T-helper 1 cell treated with Interleukin-12 subunit alpha and Interleukin-12 subunit beta and Interleukin-4 antibody, amounts not matched to agents 30 μg/mL and 1 μg/mL, for 36 hours (primary cell): Measurements from ENCODE around the gene NRM.

Source experiments
- H3K27ac Mint-ChIP-seq: one replicate; pipeline ENCODE4 v1.8.0; 2021; ENCODE audit warnings: mild to moderate bottlenecking, mixed read lengths
- H3K27me3 Mint-ChIP-seq: one replicate; pipeline ENCODE4 v1.8.0; 2021; ENCODE audit warnings: low read depth, mixed read lengths
- H3K36me3 Mint-ChIP-seq: one replicate; pipeline ENCODE4 v1.8.0; 2021; ENCODE audit warnings: low read depth, mixed read lengths
- H3K4me1 Mint-ChIP-seq: one replicate; pipeline ENCODE4 v1.8.0; 2021; ENCODE audit warnings: low read depth, mixed read lengths
- H3K4me3 Mint-ChIP-seq: one replicate; pipeline ENCODE4 v1.8.0; 2021; ENCODE audit warnings: mild to moderate bottlenecking, moderate library complexity, mixed read lengths
- H3K9me3 Mint-ChIP-seq: one replicate; pipeline ENCODE4 v1.8.0; 2021; ENCODE audit warnings: mixed read lengths

The NRM gene

DNA sequence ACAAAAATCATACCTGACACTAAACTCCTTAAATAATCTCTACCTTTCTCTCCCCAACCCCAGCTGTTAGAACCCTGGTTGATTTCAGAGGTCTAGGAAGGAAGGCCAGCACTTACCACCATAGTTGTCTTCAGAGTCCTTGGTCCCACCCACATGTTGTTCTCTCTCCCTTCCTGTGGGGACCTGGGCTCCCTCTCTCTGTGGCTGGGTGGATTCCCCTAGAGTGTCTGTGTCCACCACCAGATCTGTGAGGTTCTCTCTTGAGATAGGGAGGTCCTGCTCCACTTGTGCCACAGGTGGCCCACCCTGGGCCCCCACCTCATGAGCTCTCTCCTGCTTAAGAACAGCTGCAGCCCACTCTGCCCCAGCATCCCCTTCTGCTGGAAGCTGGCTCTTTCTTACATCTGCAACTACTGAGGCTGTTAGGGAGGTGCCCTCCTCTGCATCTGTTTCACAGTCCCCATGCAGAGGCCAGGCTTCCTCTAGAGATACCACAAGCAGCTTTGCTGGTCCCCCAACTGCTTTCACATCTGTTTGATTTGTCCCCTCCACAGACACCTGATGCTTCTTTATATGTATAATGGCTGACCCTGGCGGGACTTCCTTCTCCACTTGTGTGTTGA is 21.1 kb upstream of the NRM start:
- Mint-ChIP-seq H3K27me3 (no peaks in the 10 kb centered on the region), H3K9me3 (peaks cover 3% of the 10 kb centered on the region), H3K27ac (peak overlapping the region; percentile 84), H3K36me3 (peaks cover 66% of the 10 kb centered on the region), H3K4me3 (peak overlapping the region; percentile 71), H3K4me1 (peaks cover 60% of the 10 kb centered on the region)

DNA sequence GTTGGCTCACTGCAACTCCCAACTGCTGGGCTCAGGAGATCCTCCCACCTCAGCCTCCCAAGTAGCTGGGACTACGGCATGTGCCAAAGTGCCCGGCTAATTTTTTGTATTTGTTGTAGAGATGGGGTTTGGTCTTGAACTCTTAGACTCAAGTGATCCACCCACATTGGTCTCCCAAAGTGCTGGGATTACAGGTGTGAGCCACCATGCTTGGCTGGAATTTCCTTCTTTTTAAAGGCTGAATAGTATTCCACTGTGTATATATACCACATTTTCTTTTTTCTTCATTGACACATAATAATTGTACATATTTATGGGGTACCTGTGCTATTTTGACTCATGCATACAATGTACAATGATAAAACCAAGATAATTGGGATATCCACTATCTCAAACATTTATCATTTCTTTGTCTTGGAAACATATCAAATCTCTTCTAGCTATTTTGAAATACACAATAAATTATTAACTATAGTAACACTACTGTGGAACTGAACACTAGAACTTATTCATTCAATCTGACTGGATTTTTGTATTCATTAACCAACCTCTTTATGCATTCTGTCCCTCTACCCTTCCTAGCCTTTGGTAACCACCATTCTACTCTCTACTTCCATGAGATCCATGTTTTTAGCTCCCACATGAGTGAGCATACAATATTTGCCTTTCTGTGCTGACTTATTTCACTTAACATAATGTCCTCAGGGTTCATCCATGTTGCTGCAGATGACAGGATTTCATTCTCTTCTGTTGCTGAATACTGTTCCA is 18.5 kb upstream of the NRM start:
- Mint-ChIP-seq H3K36me3 (peaks cover 65% of the 10 kb centered on the region), H3K4me3 (no peak overlapping the region), H3K4me1 (peaks cover 39% of the 10 kb centered on the region), H3K27ac (no peak overlapping the region), H3K27me3 (no peaks in the 10 kb centered on the region), H3K9me3 (no peaks in the 10 kb centered on the region)

DNA sequence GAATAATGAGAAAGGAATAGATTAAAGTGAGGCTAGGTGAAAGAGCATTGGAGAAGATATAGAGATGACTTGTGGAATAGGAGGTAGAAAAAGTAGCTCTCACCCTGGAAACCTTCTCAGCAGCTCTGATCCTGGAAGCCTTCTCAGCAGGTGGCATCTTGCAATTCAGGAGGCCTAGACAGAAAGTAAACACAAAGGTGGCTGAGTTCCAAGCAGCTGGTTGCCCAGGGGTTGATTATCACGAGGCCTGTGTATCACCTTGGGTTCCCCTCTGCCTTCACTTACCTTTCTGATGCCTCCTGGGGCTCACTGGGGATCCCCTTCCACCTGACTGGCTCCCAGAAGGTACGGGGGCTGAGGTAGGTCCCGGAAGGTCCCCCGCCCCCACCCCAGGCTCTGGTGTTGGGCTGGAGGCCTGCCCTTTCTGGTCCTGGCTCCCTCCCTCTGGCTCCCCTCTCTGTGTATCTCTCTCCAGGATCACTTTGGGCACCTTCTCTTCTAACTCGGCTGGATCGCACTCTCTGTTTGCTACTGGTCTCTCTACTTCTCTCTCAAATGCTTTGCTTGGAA is 16.6 kb upstream of the NRM start:
- Mint-ChIP-seq H3K4me3 (no peak overlapping the region), H3K36me3 (peaks cover 64% of the 10 kb centered on the region), H3K27ac (peak overlapping the region; percentile 56), H3K9me3 (no peaks in the 10 kb centered on the region), H3K4me1 (peaks cover 29% of the 10 kb centered on the region), H3K27me3 (no peaks in the 10 kb centered on the region)

DNA sequence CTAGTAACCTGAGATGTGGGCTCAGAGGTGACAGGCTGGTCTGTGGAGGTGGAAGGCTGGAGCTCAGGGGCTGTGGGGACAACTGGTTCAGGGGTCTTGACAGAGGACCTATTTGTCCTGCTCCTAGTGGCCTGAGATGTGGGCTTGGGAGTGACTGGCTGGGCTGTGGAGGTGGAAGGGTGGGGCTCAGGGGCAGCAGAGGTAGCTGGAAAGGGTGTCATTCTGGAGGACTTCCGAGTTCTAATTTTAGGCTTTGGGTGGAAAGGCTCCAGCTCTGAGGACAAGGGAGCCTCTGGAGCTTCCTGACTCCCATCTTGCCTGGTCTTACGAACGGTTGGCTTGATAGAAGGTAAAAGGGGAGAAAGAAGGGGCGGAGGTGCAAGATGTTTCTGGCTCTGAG is 14.8 kb upstream of the NRM start:
- Mint-ChIP-seq H3K36me3 (peaks cover 51% of the 10 kb centered on the region), H3K27me3 (no peaks in the 10 kb centered on the region), H3K4me3 (no peak overlapping the region), H3K4me1 (peaks cover 11% of the 10 kb centered on the region), H3K9me3 (no peaks in the 10 kb centered on the region), H3K27ac (no peak overlapping the region)

DNA sequence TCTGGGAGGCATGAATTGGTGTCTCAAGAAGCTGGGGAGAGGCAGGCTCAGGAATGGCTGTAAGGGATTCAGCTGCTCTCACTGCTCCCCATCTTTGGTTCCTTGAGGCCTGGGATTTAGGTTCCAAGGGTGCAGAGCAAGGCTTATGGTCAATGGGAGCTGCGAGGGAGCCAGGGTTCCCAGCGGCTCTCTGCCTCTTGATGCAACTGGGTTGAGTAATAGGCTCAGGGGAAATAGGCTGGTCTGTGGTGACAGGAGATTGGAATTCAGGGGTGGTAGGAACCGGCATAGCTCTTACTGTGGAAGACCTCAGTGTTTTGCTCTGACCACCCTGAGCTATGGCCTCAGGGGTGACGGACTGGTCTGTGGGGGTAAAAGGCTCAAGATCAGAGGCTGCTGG is 13.0 kb upstream of the NRM start:
- peaks cover 52% of the 10 kb centered on the region for H3K36me3 Mint-ChIP-seq
- H3K9me3 Mint-ChIP-seq, result no peaks in the 10 kb centered on the region
- peaks cover 7% of the 10 kb centered on the region for H3K4me1 Mint-ChIP-seq
- H3K27me3 Mint-ChIP-seq, result no peaks in the 10 kb centered on the region
- H3K27ac Mint-ChIP-seq, result no peak overlapping the region
- H3K4me3 Mint-ChIP-seq, result no peak overlapping the region

DNA sequence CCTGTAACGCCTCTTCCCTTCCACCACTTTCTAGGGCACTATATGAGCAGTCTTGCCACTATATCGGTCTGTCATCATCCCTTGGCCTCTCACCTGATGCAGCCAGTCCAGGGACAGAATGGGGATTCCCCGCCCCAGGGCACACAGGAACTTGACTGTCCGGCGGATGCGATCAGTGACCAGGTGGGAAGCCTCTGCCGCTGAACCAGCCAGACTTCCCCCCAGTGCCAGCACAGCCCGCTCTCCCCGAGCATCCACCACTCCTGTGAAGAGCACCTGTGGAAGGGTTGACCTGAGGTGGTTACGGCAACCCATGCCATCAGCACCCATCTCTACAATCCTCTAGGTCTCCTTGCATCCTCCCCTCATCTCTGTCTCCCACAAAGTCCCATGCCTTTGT is 12.2 kb upstream of the NRM start:
- Mint-ChIP-seq H3K36me3 (peaks cover 50% of the 10 kb centered on the region), H3K4me1 (peaks cover 5% of the 10 kb centered on the region), H3K27me3 (no peaks in the 10 kb centered on the region), H3K9me3 (no peaks in the 10 kb centered on the region), H3K27ac (no peak overlapping the region), H3K4me3 (no peak overlapping the region)

DNA sequence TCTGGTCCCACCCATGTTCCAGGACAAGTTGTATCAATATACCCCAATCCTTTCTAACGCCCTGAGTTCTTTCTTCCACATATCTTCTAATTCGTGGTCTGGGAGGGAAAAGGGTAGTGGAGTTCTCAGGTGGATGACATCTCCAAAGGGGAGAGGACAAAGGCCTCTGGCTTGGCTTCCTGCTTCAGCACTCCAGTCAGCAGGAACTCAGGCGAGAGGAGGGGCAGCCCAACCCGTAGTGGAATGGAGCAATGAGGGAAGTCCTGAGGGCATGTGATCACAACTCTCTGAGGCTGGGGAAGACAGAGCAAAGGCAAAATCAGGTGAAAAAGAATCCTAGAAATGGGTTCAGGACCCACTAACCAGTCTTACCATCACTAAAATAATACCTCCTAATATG is 9.6 kb upstream of the NRM start:
- no peak overlapping the region for H3K4me3 Mint-ChIP-seq
- H3K36me3 Mint-ChIP-seq, result peaks cover 35% of the 10 kb centered on the region
- H3K4me1 Mint-ChIP-seq, result no peaks in the 10 kb centered on the region
- H3K27ac Mint-ChIP-seq, result no peak overlapping the region
- H3K9me3 Mint-ChIP-seq, result no peaks in the 10 kb centered on the region
- no peaks in the 10 kb centered on the region for H3K27me3 Mint-ChIP-seq

DNA sequence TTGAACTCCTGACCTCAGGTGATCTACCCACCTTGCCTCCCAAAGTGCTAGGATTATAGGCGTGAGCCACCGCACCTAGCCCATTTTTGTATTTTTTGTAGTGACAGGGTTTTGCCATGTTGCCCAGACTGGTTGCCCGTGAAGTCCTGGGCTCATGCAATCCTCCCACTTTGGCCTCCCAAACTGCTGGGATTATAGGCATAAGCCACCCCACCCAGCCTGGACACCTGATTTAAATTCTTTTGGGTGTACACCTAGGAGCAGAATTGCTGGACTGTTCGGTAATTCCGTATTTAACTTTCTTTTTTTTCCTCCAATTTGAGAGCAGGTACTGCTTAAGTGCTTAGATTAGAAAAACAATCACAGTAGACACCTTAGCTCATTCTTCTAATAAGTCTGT is 5.6 kb upstream of the NRM start:
- H3K27me3 Mint-ChIP-seq, result no peaks in the 10 kb centered on the region
- H3K9me3 Mint-ChIP-seq, result no peaks in the 10 kb centered on the region
- H3K36me3 Mint-ChIP-seq, result peaks cover 10% of the 10 kb centered on the region
- no peak overlapping the region for H3K27ac Mint-ChIP-seq
- peaks cover 4% of the 10 kb centered on the region for H3K4me1 Mint-ChIP-seq
- no peak overlapping the region for H3K4me3 Mint-ChIP-seq

DNA sequence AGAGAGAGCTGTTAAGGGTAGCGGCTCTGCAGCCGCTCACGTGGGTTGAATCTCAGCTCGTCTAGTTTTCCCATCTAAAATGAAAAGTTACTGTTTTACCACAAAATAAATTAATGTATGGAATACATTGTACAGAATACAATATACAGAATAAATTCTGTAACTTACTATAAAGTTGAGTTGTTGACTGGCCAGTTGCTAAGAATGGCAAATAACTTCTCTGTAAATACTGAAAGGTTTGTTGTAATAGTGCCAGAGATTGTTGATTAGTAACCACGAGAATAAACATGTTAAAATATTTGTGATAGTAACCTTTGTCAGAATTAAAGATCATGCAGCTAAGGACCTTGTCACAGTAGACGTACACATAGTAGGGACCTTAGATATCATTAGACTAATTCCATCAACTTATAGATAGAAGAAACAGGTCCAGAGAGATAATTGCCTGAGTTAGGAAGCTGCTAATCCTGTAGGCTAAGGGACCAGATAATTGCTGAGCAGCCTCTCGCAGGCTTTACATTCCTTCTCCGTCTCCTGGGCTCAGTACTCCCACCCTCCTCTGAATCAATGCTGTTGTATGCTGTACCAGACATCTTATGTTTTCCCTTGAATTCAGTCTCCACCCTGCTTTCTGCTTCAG is 544 bp upstream of the NRM start:
- H3K9me3 Mint-ChIP-seq, result no peaks in the 10 kb centered on the region
- H3K36me3 Mint-ChIP-seq, result peaks cover 8% of the 10 kb centered on the region
- peaks cover 39% of the 10 kb centered on the region for H3K4me1 Mint-ChIP-seq
- H3K4me3 Mint-ChIP-seq, result peak overlapping the region; percentile 97
- H3K27me3 Mint-ChIP-seq, result no peaks in the 10 kb centered on the region
- H3K27ac Mint-ChIP-seq, result peak overlapping the region; percentile 58

DNA sequence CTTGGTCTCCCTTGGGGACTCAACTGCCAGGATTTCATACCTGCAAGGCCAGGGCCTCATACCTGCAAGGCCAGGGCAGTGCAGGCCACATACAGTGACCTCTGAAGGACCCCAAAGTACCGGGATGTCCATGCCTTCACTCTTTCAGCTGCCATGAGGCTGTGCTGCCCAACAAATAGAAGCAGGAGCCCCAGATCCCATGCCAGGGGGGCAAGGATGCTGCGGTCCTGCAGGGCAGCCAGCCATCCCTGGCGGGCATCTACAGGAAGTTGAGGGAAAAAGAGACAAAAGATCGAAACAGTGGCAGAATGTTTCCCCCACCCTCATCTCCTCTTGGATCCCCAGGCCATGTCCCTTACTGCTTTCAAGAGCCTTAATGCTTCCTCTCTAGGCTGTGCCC is 799 bp downstream of the NRM start:
- peaks cover 42% of the 10 kb centered on the region for H3K4me1 Mint-ChIP-seq
- peak overlapping the region; percentile 97 for H3K4me3 Mint-ChIP-seq
- H3K27ac Mint-ChIP-seq, result peak overlapping the region; percentile 90
- no peaks in the 10 kb centered on the region for H3K9me3 Mint-ChIP-seq
- no peaks in the 10 kb centered on the region for H3K27me3 Mint-ChIP-seq
- peaks cover 20% of the 10 kb centered on the region for H3K36me3 Mint-ChIP-seq

DNA sequence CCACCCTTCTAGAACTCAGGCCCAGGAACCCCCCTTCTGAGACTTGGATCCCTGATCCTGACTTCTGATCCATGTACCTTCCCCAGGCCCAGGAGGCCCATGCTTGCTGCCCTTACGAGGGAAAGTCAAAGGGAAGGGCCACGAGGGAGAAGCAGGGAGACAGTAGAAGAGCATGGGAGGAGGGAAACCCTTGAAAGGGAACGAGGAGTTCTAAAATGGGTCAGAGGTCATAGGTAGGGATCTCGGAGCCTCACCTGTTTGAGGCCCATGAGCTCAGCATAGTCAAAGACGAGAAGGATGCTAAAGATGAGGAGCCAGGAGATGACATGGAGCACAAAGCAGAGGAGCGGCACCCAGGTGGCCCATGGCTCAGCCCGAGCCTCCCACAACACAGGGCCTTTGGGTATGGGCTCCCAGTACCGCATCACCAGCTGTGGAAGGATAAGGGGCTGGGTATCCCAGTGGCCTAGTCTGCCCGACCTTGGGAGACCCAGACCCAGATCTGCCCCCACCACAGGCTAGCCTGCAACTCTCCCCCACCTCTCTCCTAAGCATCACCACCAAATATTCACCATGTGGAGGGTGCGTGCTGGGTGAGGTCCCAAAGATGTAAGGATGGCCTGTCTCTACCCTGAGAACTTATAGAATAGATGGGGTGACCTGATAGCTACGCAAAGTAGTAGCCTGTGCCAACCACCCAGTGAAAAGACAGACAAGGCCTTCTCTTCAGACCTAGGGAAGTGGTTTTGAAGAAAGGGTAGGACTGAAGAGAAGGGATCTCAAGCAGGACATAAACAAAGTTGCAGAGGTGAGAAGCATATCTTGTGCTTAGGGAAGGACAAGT is 1.5 kb downstream of the NRM start:
- H3K4me3 Mint-ChIP-seq, result peak overlapping the region; percentile 100
- peak overlapping the region; percentile 90 for H3K27ac Mint-ChIP-seq
- H3K9me3 Mint-ChIP-seq, result no peaks in the 10 kb centered on the region
- H3K4me1 Mint-ChIP-seq, result peaks cover 42% of the 10 kb centered on the region
- peaks cover 22% of the 10 kb centered on the region for H3K36me3 Mint-ChIP-seq
- H3K27me3 Mint-ChIP-seq, result no peaks in the 10 kb centered on the region

DNA sequence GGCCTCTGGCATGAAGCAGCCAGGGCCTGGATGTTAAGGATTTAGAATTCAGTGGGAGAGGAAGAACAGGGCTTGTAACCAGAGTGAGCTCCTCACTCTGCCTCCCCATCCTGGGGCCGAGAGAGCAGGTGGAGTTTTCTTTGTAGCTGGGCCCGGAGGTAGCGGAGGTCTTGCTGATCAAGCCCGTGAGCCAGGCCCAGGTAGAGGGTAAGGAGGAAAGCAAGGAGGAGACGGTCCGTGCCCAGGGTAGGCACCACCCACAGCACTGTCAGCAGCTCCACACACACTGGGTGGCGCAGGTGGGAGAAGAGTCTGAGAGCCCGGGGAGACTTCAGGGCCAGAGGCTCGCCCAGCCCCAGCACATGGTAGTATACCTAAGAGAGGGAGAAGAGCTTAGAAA is 2.2 kb downstream of the NRM start:
- H3K4me3 Mint-ChIP-seq, result peak overlapping the region; percentile 100
- peaks cover 29% of the 10 kb centered on the region for H3K36me3 Mint-ChIP-seq
- peaks cover 42% of the 10 kb centered on the region for H3K4me1 Mint-ChIP-seq
- H3K27me3 Mint-ChIP-seq, result no peaks in the 10 kb centered on the region
- peak overlapping the region; percentile 79 for H3K27ac Mint-ChIP-seq
- no peaks in the 10 kb centered on the region for H3K9me3 Mint-ChIP-seq

DNA sequence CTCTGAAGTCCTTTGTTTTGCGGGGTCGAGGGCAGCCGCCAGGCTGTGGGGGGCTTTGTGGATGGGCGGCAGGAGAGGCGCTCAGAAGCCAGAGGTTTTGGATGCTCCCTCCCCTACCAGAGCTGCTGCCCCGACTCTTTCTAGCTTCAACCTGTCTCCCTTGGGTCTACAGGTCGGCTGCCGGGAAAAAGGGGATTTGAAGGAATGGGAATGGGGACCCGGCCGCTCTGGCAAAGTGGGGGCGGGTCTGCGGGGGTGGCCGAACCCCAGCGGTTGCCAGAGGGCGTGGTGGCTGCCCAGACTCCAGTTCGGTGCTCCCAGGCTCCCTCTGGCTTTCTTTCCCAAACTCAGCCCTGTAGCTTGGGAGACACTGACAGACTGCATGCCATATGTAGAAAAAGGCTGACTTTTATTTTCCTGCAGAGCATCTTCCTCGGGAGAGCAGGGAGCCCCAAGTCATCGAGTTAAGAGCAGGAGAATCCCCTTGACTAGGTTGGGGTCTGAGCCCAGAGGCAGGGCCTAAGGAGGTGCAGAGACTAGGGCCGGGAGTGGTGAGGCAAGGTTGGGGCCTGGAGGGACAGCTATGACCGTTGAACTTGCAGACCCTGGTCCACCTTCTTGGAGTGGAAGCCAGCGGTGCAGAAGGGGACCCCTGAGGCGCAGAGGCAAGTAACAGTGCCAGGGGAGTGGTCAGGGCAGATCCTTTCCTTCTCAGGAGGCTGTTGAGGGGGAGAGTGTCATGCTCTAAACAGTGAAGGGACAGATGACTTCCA is 2.9 kb downstream of the NRM start:
- H3K27me3 Mint-ChIP-seq, result no peaks in the 10 kb centered on the region
- peaks cover 35% of the 10 kb centered on the region for H3K36me3 Mint-ChIP-seq
- H3K4me1 Mint-ChIP-seq, result peaks cover 42% of the 10 kb centered on the region
- peak overlapping the region; percentile 95 for H3K27ac Mint-ChIP-seq
- H3K9me3 Mint-ChIP-seq, result no peaks in the 10 kb centered on the region
- peak overlapping the region; percentile 100 for H3K4me3 Mint-ChIP-seq
